Adrenal gland (tissue), 12 donors: Measurements from ENCODE around the gene OR2T8. TPM values are rescaled to one million over a fixed set of nuclear protein-coding genes. Genes with fewer than 3 reads are reported as not detected.

ENCODE experiments used
- DNase-seq, 7 donors: peaks; one replicate each; pipeline ENCODE4 v3.0.0-alpha.2; 2019 to 2020
- H3K27ac ChIP-seq, 5 donors: fragments of 200-600 bp; sonication (generic) in 4 of 5; 1 replicate in 3 of 5; 2 replicates in 2 of 5; pipeline versions ENCODE4 v1.5.1 to v1.8.0; 2016 to 2020; ENCODE audit warnings: mild to moderate bottlenecking in 1 of 5
- H3K27me3 ChIP-seq: fragments of 200-600 bp; 2 replicates; pipeline ENCODE4 v1.8.0; 2021
- H3K36me3 ChIP-seq, 2 donors: fragments of 200-600 bp; replicated peaks in 1 of 2; 1 replicate in 1 of 2; 2 replicates in 1 of 2; pipeline versions ENCODE4 v1.5.1 to v1.8.0; 2018 to 2022
- H3K4me1 ChIP-seq, 2 donors: fragments of 200-600 bp; replicated peaks in 1 of 2; 1 replicate in 1 of 2; 2 replicates in 1 of 2; pipeline versions ENCODE4 v1.5.1 to v1.8.0; 2018 to 2021
- H3K4me3 ChIP-seq, 4 donors: fragments of 200-600 bp; sonication (generic) in 3 of 4; one replicate each; pipeline ENCODE4 v1.5.1; 2016 to 2018
- H3K9me3 ChIP-seq, 3 donors: fragments of 200-600 bp; sonication (generic) in 1 of 3; replicated peaks in 1 of 3; 1 replicate in 2 of 3; 2 replicates in 1 of 3; pipeline versions ENCODE4 v1.5.1 to v1.8.0; 2016 to 2021
- POLR2A ChIP-seq, 2 donors: fragments of 450-650 bp; IDR thresholded peaks; one replicate each; pipeline ENCODE4 v1.6.1; 2017; ENCODE audit warnings: antibody characterized with exemption in 2 of 2, mild to moderate bottlenecking in 2 of 2, moderate library complexity in 1 of 2
- WGBS, 4 donors: extraction: QIAGEN DNeasy Blood & Tissue Kit in 2 of 4; methylation state at CpG; one replicate each; pipeline versions ENCODE4 v1.1.5 to v1.1.7; 2013 to 2017; 5-methylcytosine and 5-hydroxymethylcytosine counted together
- intact Hi-C, 2 donors: fragments of 100-400 bp; cut with DNase I; formaldehyde crosslinking; loops; one replicate each; pipeline versions ENCODE4 v1.14.1 to v1.15.0; 2022 to 2023
- polyA plus RNA-seq, 3 donors: library from polyadenylated mRNA; stranded (reverse); fragments of 200-250 nt in 2 of 3; fragments of 350-450 nt in 1 of 3; fragmentation: Illumina TruSeq in 1 of 3; extraction: RNeasy Lipid Tissue Mini Kit (QIAGEN cat#74804) in 1 of 3; gene quantifications; one replicate each; pipeline ENCODE4 v1.2.3, GENCODE V29; 2013 to 2014
- total RNA-seq, 9 donors: library from RNA; depleted of rRNA in 4 of 9; stranded (reverse); fragments of >200 nt in 4 of 9; fragments of 120-200 nt in 1 of 9; fragmentation: NEBNext Ultra II Directional in 1 of 9; extraction: Animal tissue kit (Norgen Biotek cat#: 25700) in 1 of 9; gene quantifications; one replicate each; pipeline versions ENCODE4 v1.1.0 to v1.2.4, GENCODE V29; 2013 to 2023
- TF ChIP-seq, protein P1 (sequence below), 6 experiments: fragments of 450-650 bp in 4 of 6; fragments of 200-600 bp in 2 of 6; sonication (generic) in 1 of 6; IDR thresholded peaks; 1 replicate in 5 of 6; 2 replicates in 1 of 6; pipeline versions ENCODE4 v1.5.1 to v1.8.0; 2016 to 2021; ENCODE audit warnings: antibody characterized with exemption in 6 of 6, mild to moderate bottlenecking in 2 of 6, moderate library complexity in 1 of 6
- donor health status: healthy with polysubstance abuse.
- donor health status: Bipolar disorder and iron deficiency.
- donor health status: DM: yes; HTN: yes; CAD: no.
- donor health status: DM: no; HTN: no; CAD: no.
- donor health status: DM: no; HTN: no; CAD: no.
- donor health status: DM: yes; HTN: yes; CAD: no.

The OR2T8 gene
- total and polyA plus RNA-seq, 12 donors = not detected

DNA sequence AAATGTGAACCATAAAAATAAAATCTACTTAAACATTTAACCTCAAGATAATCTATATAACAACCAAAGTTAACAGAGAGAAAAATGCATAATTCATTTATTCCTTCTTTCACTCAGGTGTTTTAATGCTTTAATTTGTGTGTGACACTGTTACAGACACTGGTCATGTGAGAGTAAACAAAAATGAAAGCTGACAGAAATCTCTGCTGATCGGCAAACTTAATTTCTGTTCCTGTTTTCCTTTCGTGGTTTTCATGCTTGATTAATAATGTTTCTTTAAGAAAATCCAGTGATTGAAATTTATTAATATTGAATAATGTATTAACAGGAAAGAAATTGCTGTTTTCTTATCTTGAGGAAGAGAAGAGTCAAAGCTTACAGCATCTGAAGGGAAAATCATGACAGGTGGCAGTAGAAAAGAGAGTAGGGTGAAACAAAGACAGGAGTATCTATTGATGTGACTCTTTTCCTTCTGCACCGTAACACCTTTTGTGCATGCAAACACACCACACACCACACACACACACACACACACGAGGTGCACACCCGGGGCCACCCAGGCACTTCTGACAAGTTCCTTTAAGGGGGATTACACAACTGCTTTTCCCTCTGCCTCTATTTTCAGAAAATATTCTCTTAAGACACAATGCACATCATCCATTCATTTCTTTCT, 46.6 kb downstream of the OR2T8 start:
- 55 to 72% (median 64%) methylated on average over 5 of the region's 5 CpGs for WGBS, 4 donors
- no peak for DNase-seq
- Histone ChIP-seq H3K27me3 (no peaks in the 10 kb centered on the region), H3K9me3 (no peaks in the 10 kb centered on the region), H3K36me3 (no peaks in the 10 kb centered on the region), H3K4me3 (no peak overlapping the region), H3K4me1 (no peaks in the 10 kb centered on the region), H3K27ac (no peak overlapping the region)
- no peak for TF ChIP-seq POLR2A (IDR thresholded peaks at IDR 0.05)
- TF ChIP-seq, protein P1, sequence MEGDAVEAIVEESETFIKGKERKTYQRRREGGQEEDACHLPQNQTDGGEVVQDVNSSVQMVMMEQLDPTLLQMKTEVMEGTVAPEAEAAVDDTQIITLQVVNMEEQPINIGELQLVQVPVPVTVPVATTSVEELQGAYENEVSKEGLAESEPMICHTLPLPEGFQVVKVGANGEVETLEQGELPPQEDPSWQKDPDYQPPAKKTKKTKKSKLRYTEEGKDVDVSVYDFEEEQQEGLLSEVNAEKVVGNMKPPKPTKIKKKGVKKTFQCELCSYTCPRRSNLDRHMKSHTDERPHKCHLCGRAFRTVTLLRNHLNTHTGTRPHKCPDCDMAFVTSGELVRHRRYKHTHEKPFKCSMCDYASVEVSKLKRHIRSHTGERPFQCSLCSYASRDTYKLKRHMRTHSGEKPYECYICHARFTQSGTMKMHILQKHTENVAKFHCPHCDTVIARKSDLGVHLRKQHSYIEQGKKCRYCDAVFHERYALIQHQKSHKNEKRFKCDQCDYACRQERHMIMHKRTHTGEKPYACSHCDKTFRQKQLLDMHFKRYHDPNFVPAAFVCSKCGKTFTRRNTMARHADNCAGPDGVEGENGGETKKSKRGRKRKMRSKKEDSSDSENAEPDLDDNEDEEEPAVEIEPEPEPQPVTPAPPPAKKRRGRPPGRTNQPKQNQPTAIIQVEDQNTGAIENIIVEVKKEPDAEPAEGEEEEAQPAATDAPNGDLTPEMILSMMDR (IDR thresholded peaks at IDR 0.05) = no peak
- intact Hi-C loops = no loop called here

Other genes starting within 250 kb of the OR2T8 start
- not detected for gene OR13G1, start 240.5 kb upstream of the OR2T8 start, total RNA-seq
- gene OR13G1, start 240.5 kb upstream of the OR2T8 start, polyA plus RNA-seq = not detected
- gene OR6F1, start 203.6 kb upstream of the OR2T8 start, total RNA-seq = not detected
- not detected for gene OR6F1, start 203.6 kb upstream of the OR2T8 start, polyA plus RNA-seq
- under 1 TPM in 2 of 9 donors, not detected in 7; 0.11 to 0.94 TPM for gene OR14K1, start 181.6 kb upstream of the OR2T8 start, total RNA-seq
- not detected for gene OR14K1, start 181.6 kb upstream of the OR2T8 start, polyA plus RNA-seq
- not detected for gene OR14A2, start 172.1 kb upstream of the OR2T8 start, total RNA-seq
- gene OR14A2, start 172.1 kb upstream of the OR2T8 start, polyA plus RNA-seq = not detected
- not detected for gene OR1C1, start 159.7 kb upstream of the OR2T8 start, total RNA-seq
- not detected for gene OR1C1, start 159.7 kb upstream of the OR2T8 start, polyA plus RNA-seq
- not detected for gene OR14A16, start 96.1 kb upstream of the OR2T8 start, total RNA-seq
- not detected for gene OR14A16, start 96.1 kb upstream of the OR2T8 start, polyA plus RNA-seq
- gene OR11L1, start 78.4 kb upstream of the OR2T8 start, total RNA-seq = not detected
- gene OR11L1, start 78.4 kb upstream of the OR2T8 start, polyA plus RNA-seq = not detected
- gene TRIM58, start 63.1 kb upstream of the OR2T8 start, total RNA-seq = 1 to 10 TPM in 2 of 9 donors, under 1 TPM in 6, not detected in 1; 0.49 to 8.0 (median 0.68) TPM
- under 1 TPM; 0.08 to 0.40 (median 0.10) TPM for gene TRIM58, start 63.1 kb upstream of the OR2T8 start, polyA plus RNA-seq
- gene OR2W3, start 24.7 kb upstream of the OR2T8 start, total RNA-seq = 1 to 10 TPM in 2 of 9 donors, under 1 TPM in 1, not detected in 6; 1.00 to 2.5 (median 1.1) TPM
- gene OR2W3, start 24.7 kb upstream of the OR2T8 start, polyA plus RNA-seq = under 1 TPM in 1 of 3 donors, not detected in 2; 0.20 TPM
- under 1 TPM in 1 of 9 donors, not detected in 8; 0.33 TPM for gene OR2AJ1, start 4.6 kb downstream of the OR2T8 start, total RNA-seq
- gene OR2AJ1, start 4.6 kb downstream of the OR2T8 start, polyA plus RNA-seq = not detected
- gene OR2L8, start 28.6 kb downstream of the OR2T8 start, total RNA-seq = under 1 TPM in 1 of 9 donors, not detected in 8; 0.67 TPM
- gene OR2L8, start 28.6 kb downstream of the OR2T8 start, polyA plus RNA-seq = not detected
- under 1 TPM in 1 of 9 donors, not detected in 8; 0.39 TPM for gene OR2AK2, start 45.0 kb downstream of the OR2T8 start, total RNA-seq
- gene OR2AK2, start 45.0 kb downstream of the OR2T8 start, polyA plus RNA-seq = not detected
- under 1 TPM in 2 of 9 donors, not detected in 7; 0.22 to 0.34 TPM for gene OR2L5, start 93.4 kb downstream of the OR2T8 start, total RNA-seq
- not detected for gene OR2L5, start 93.4 kb downstream of the OR2T8 start, polyA plus RNA-seq
- gene OR2L2, start 109.8 kb downstream of the OR2T8 start, total RNA-seq = 1 to 10 TPM in 1 of 9 donors, under 1 TPM in 3, not detected in 5; 0.04 to 1.0 (median 0.39) TPM
- gene OR2L2, start 109.8 kb downstream of the OR2T8 start, polyA plus RNA-seq = under 1 TPM in 1 of 3 donors, not detected in 2; 0.08 TPM
- under 1 TPM in 1 of 9 donors, not detected in 8; 0.17 TPM for gene OR2L3, start 126.6 kb downstream of the OR2T8 start, total RNA-seq
- gene OR2L3, start 126.6 kb downstream of the OR2T8 start, polyA plus RNA-seq = not detected
- gene OR2L13, start 174.9 kb downstream of the OR2T8 start, total RNA-seq = 1 to 10 TPM in 1 of 9 donors, under 1 TPM in 3, not detected in 5; 0.14 to 1.3 (median 0.37) TPM
- gene OR2L13, start 174.9 kb downstream of the OR2T8 start, polyA plus RNA-seq = under 1 TPM; 0.07 to 0.46 (median 0.16) TPM
- not detected for gene OR2M5, start 224.9 kb downstream of the OR2T8 start, total RNA-seq
- not detected for gene OR2M5, start 224.9 kb downstream of the OR2T8 start, polyA plus RNA-seq